ENCODE results near the gene LUZP1.

LUZP1 gene

GRCh38 chr1:23152966-23153684 is 15.5 kb downstream of the LUZP1 start:
- DNase-seq (ENCODE audit: low spot score): no peak

- no peak for DNase-seq (ENCODE audit: low spot score)
Observed at GRCh38 chr1:23150742-23151141, 17.9 kb downstream of the LUZP1 start.

- DNase-seq (ENCODE audit: low spot score): no peak
Observed at GRCh38 chr1:23150125-23150524, 18.5 kb downstream of the LUZP1 start.

- no peak for DNase-seq (ENCODE audit: low spot score)
Observed at GRCh38 chr1:23149114-23149513, 19.5 kb downstream of the LUZP1 start.

GRCh38 chr1:23148084-23148483 is 20.6 kb downstream of the LUZP1 start:
- no peak for DNase-seq (ENCODE audit: low spot score)

- no peak for DNase-seq (ENCODE audit: low spot score)
Observed at GRCh38 chr1:23140940-23141596, 27.6 kb downstream of the LUZP1 start.

- DNase-seq (ENCODE audit: low spot score): no peak
Observed at GRCh38 chr1:23135268-23135667, 33.4 kb downstream of the LUZP1 start.

- no peak for DNase-seq (ENCODE audit: low spot score)
Observed at GRCh38 chr1:23134055-23134454, 34.6 kb downstream of the LUZP1 start.

GRCh38 chr1:23133587-23133986 is 35.1 kb downstream of the LUZP1 start:
- no peak for DNase-seq (ENCODE audit: low spot score)

- no peak for DNase-seq (ENCODE audit: low spot score)
Observed at GRCh38 chr1:23132033-23132432, 36.6 kb downstream of the LUZP1 start.

- no peak for DNase-seq (ENCODE audit: low spot score)
Observed at GRCh38 chr1:23129846-23130245, 38.8 kb downstream of the LUZP1 start.

GRCh38 chr1:23126801-23127200 is 41.9 kb downstream of the LUZP1 start:
- no peak for DNase-seq (ENCODE audit: low spot score)

GRCh38 chr1:23126200-23126599 is 42.5 kb downstream of the LUZP1 start:
- DNase-seq (ENCODE audit: low spot score): no peak

- no peak for DNase-seq (ENCODE audit: low spot score)
Observed at GRCh38 chr1:23125489-23125888, 43.2 kb downstream of the LUZP1 start.

- DNase-seq (ENCODE audit: low spot score): no peak
Observed at GRCh38 chr1:23124259-23125026, 44.2 kb downstream of the LUZP1 start.

- no peak for DNase-seq (ENCODE audit: low spot score)
Observed at GRCh38 chr1:23123528-23123927, 45.1 kb downstream of the LUZP1 start.

- DNase-seq (ENCODE audit: low spot score): no peak
Observed at GRCh38 chr1:23122796-23123195, 45.9 kb downstream of the LUZP1 start.

GRCh38 chr1:23122023-23122748 is 46.5 kb downstream of the LUZP1 start:
- DNase-seq (ENCODE audit: low spot score): no peak

GRCh38 chr1:23120383-23120782 is 48.3 kb downstream of the LUZP1 start:
- no peak for DNase-seq (ENCODE audit: low spot score)

GRCh38 chr1:23118957-23119792 is 49.5 kb downstream of the LUZP1 start:
- no peak for DNase-seq (ENCODE audit: low spot score)

GRCh38 chr1:23118407-23118806 is 50.2 kb downstream of the LUZP1 start:
- no peak for DNase-seq (ENCODE audit: low spot score)
